H1 (cell line): Measurements from ENCODE around the gene BTBD18. TPM values are rescaled to one million over a fixed set of nuclear protein-coding genes. Genes with fewer than 3 reads are reported as not detected.

Source experiments
- ASH2L ChIP-seq: fragments of 200-600, 300-600 bp; sonication (generic); IDR thresholded peaks from one replicate; pipeline ENCODE4 v1.7.1; 2017; ENCODE audit warnings: low read length
- GTF2F1 ChIP-seq: IDR thresholded peaks from 2 replicates; pipeline ENCODE4 v1.6.1; 2012; ENCODE audit warnings: low read depth, low read length, improper control_type of control experiment, borderline replicate concordance
- HDAC2 ChIP-seq, 2 experiments: fragments of 300-600 bp in 1 of 2; sonication (generic) in 1 of 2; IDR thresholded peaks; 2 replicates each; pipeline ENCODE4 v1.6.1; 2011 to 2012; ENCODE audit warnings: low read depth in 2 of 2, low read length in 2 of 2, mild to moderate bottlenecking in 2 of 2, moderate library complexity in 2 of 2, borderline replicate concordance in 1 of 2, inconsistent platforms in 1 of 2
- POLR2AphosphoS5 ChIP-seq: IDR thresholded peaks from 2 replicates; pipeline ENCODE4 v1.6.1; 2011; ENCODE audit warnings: low read depth, low read length
- SIX5 ChIP-seq: IDR thresholded peaks from 2 replicates; pipeline ENCODE4 v1.6.1; 2011; ENCODE audit warnings: mild to moderate bottlenecking, low read depth, low read length
- TAF1 ChIP-seq: IDR thresholded peaks from 2 replicates; pipeline ENCODE4 v1.6.1; 2011; ENCODE audit warnings: mild to moderate bottlenecking, low read depth, low read length
- TEAD4 ChIP-seq: IDR thresholded peaks from 2 replicates; pipeline ENCODE4 v1.6.1; 2012; ENCODE audit warnings: low read depth, low read length, inconsistent platforms, mixed read lengths
- YY1 ChIP-seq: IDR thresholded peaks from 2 replicates; pipeline ENCODE4 v1.6.1; 2011; ENCODE audit warnings: low read depth, mild to moderate bottlenecking, low read length
- polyA plus RNA-seq, 7 experiments: library from polyadenylated mRNA; depleted of rRNA in 3 of 7; stranded (reverse) in 5 of 7; unstranded in 2 of 7; fragments of >200 nt in 5 of 7; fragments of 200-250 nt in 2 of 7; gene quantifications; 1 replicate in 5 of 7; 2 replicates in 1 of 7; 4 replicates in 1 of 7; pipeline versions ENCODE4 v1.2.1 to v1.2.3, GENCODE V29; 2011 to 2013; ENCODE audit warnings: missing spikeins in 2 of 7, mixed read lengths in 2 of 7
- total RNA-seq: library from RNA; stranded (reverse); fragmentation: NEBNext Ultra II Directional; extraction: Animal tissue kit (Norgen Biotek cat#: 25700); gene quantifications from 2 replicates; pipeline ENCODE4 v1.2.1, GENCODE V29; 2021

Gene BTBD18
- total and polyA plus RNA-seq, 2 of the 8 experiments (the other 6 are each of a cell fraction or from before 2014, with no cell fraction given) = 0.03 TPM; not detected in 1

- TF ChIP-seq HDAC2 (IDR thresholded peaks at IDR 0.05; ENCODE audit: borderline replicate concordance in 1 of 2, low read depth in 2 of 2, low read length in 2 of 2) (0 out of 4 replicates have a peak, but pooled peaks of 1 of the 2 experiments have one; percentile 29), YY1 (peak; percentile 39; the same call in 1 of the 2 replicates), GTF2F1 (no peak), TEAD4 (peak; percentile 97), ASH2L (peak; percentile 63), SIX5 (no peak), POLR2AphosphoS5 (peak; percentile 70), TAF1 (peak; percentile 90)
These were observed 26.9 kb upstream of the BTBD18 start (continued) for GRCh38 chr11:57778318-57779037.
